GM23248 (cell line): ENCODE results near the gene OR11G2. TPM values are rescaled to one million over a fixed set of nuclear protein-coding genes. Genes with fewer than 3 reads are reported as not detected.
"Not testable (repeated sequence)": the region's sequence is repeated elsewhere in the genome, so short reads cannot be mapped to it uniquely, and the experiment has no call there.

ENCODE experiments used
- DNase-seq: peaks from one replicate; pipeline ENCODE4 v3.0.0-alpha.2; 2015
- H2AFZ ChIP-seq: fragments of 200-600 bp; sonication (generic); 2 replicates; pipeline ENCODE4 v1.6.1; 2016; ENCODE audit warnings: antibody characterized with exemption
- H3F3A ChIP-seq: fragments of 200-600 bp; sonication (generic); 2 replicates; pipeline ENCODE4 v1.6.1; 2016; ENCODE audit warnings: mild to moderate bottlenecking, antibody characterized with exemption, mixed run types; ENCODE audit not compliant: insufficient read depth
- H3K27ac ChIP-seq: fragments of 200-600 bp; sonication (generic); 2 replicates; pipeline ENCODE4 v1.5.1; 2016; ENCODE audit warnings: mild to moderate bottlenecking
- H3K27me3 ChIP-seq: fragments of 200-600 bp; sonication (generic); replicated peaks from 2 replicates; pipeline ENCODE4 v1.6.1; 2016; ENCODE audit warnings: mild to moderate bottlenecking; ENCODE audit not compliant: insufficient read depth
- H3K36me3 ChIP-seq: fragments of 200-600 bp; sonication (generic); 2 replicates; pipeline ENCODE4 v1.6.1; 2016; ENCODE audit warnings: low read depth, mild to moderate bottlenecking
- H3K4me1 ChIP-seq: fragments of 200-600 bp; sonication (generic); 2 replicates; pipeline ENCODE4 v1.6.1; 2016; ENCODE audit warnings: mild to moderate bottlenecking; ENCODE audit not compliant: insufficient read depth
- H3K4me2 ChIP-seq: fragments of 200-600 bp; sonication (generic); one replicate; pipeline ENCODE4 v1.6.1; 2016; ENCODE audit warnings: mild to moderate bottlenecking; ENCODE audit not compliant: unreplicated experiment
- H3K4me3 ChIP-seq: fragments of 200-600 bp; sonication (generic); 2 replicates; pipeline ENCODE4 v1.5.1; 2016; ENCODE audit warnings: mild to moderate bottlenecking
- H3K79me2 ChIP-seq: fragments of 200-600 bp; sonication (generic); 2 replicates; pipeline ENCODE4 v1.6.1; 2016; ENCODE audit warnings: mild to moderate bottlenecking; ENCODE audit not compliant: insufficient read depth
- H3K9ac ChIP-seq: fragments of 200-600 bp; sonication (generic); 2 replicates; pipeline ENCODE4 v1.6.1; 2016; ENCODE audit warnings: mild to moderate bottlenecking
- H3K9me2 ChIP-seq: fragments of 200-600 bp; sonication (generic); 2 replicates; pipeline ENCODE4 v1.6.1; 2016; ENCODE audit warnings: mixed run types, mild to moderate bottlenecking, moderate library complexity; ENCODE audit not compliant: insufficient read depth
- H3K9me3 ChIP-seq: fragments of 200-600 bp; sonication (generic); one replicate; pipeline ENCODE4 v1.6.1; 2017; ENCODE audit warnings: low read depth
- H4K20me1 ChIP-seq: fragments of 200-600 bp; sonication (generic); 2 replicates; pipeline ENCODE4 v1.6.0; 2016; ENCODE audit not compliant: insufficient read depth
- EZH2 ChIP-seq: fragments of 200-600 bp; sonication (generic); IDR thresholded peaks from 2 replicates; pipeline ENCODE4 v1.6.1; 2018; ENCODE audit warnings: antibody characterized with exemption, mild to moderate bottlenecking; ENCODE audit not compliant: insufficient read depth, poor library complexity, severe bottlenecking
- EZH2phosphoT487 ChIP-seq: fragments of 200-600 bp; sonication (generic); IDR thresholded peaks from 2 replicates; pipeline ENCODE4 v1.6.1; 2018; ENCODE audit warnings: antibody characterized with exemption, moderate library complexity, mild to moderate bottlenecking, low read depth; ENCODE audit not compliant: insufficient read depth
- WGBS, 2 experiments: methylation state at CpG; one replicate each; pipeline ENCODE4 v1.1.6; 2015 to 2017; ENCODE audit warnings: low lambda C conversion rate in 2 of 2, low coverage in 1 of 2; ENCODE audit errors: missing lambda C conversion rate in 2 of 2; 5-methylcytosine and 5-hydroxymethylcytosine counted together
- in situ Hi-C: fragments of 300-500 bp; cut with MboI; formaldehyde crosslinking; loops from 2 replicates; pipeline ENCODE4 v1.15.0; 2020
- polyA plus RNA-seq: library from polyadenylated mRNA; unstranded; fragments of >200 nt; fragmentation: Nextera tagmentation; extraction: Ambion mirVana; gene quantifications from 2 replicates; pipeline ENCODE4 v1.2.1, GENCODE V29; 2016
- total RNA-seq: library from RNA; depleted of rRNA; stranded (reverse); fragments of >200 nt; shearing (Covaris generic); gene quantifications from 2 replicates; pipeline ENCODE4 v1.2.3, GENCODE V29; 2014; rRNA removed

Gene OR11G2
- total RNA-seq (not detected in 2 replicates), polyA plus RNA-seq (not detected in 2 replicates)

DNA sequence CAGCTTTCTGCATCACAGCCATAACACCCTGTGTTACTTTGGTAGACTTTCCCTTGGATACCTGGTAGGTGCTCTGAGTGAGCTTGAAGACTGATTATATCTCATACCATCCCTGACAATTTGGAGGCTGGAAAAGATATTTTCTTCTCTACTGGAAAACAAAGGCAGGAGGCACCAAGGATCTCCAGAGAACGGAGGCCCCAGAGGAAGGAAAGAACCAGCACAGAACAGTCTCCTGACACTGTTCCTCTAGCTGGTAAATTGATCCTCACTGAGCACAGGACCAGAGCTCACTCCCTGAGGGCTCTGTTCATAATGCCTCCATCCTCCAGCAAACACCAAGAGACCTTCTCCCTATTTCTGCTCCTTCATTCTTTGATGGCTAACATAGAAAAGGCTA lies at the start of gene OR11G2:
TSS of gene OR11G2 (plus strand) at position 301 of the 400 bp plus-strand sequence. CDS start 6,542 bp downstream, outside the sequence.
- Histone ChIP-seq H3K79me2 (no peaks in the 10 kb centered on the region), H3K9ac (no peak within 1 kb of the TSS), H3K9me3 (no peaks in the 10 kb centered on the region), H3K4me1 (no peaks in the 10 kb centered on the region), H3K27me3 (no peaks in the 10 kb centered on the region), H3K4me3 (no peak within 1 kb of the TSS), H2AFZ (no peak within 1 kb of the TSS), H3K27ac (no peak within 1 kb of the TSS), H3K36me3 (no peaks in the 10 kb centered on the region), H3F3A (no peaks in the 10 kb centered on the region), H3K9me2 (no peaks in the 10 kb centered on the region), H4K20me1 (no peaks in the 10 kb centered on the region), H3K4me2 (no peak within 1 kb of the TSS)
- no peak for DNase-seq
- in situ Hi-C loops: no loop called here
- no peak for TF ChIP-seq EZH2
- TF ChIP-seq EZH2phosphoT487: no peak
- WGBS, 2 experiments: 0 to 11% methylated on average over 1 of the region's 1 CpG

- Histone ChIP-seq H3K27me3 (no peaks in the 10 kb centered on the region), H4K20me1 (no peaks in the 10 kb centered on the region), H3K4me2 (no peak overlapping the region), H3K27ac (no peak overlapping the region), H3K9me3 (no peaks in the 10 kb centered on the region), H3K4me1 (no peaks in the 10 kb centered on the region), H3K79me2 (no peaks in the 10 kb centered on the region), H3F3A (no peaks in the 10 kb centered on the region), H3K9me2 (no peaks in the 10 kb centered on the region), H3K4me3 (no peak overlapping the region), H3K36me3 (no peaks in the 10 kb centered on the region), H3K9ac (no peak overlapping the region), H2AFZ (no peak overlapping the region)
- no peak for TF ChIP-seq EZH2
- no peak for TF ChIP-seq EZH2phosphoT487
- in situ Hi-C loops: no loop called here
- DNase-seq: no peak
- 7 to 12% methylated on average over 7 of the region's 7 CpGs for WGBS, 2 experiments
These were observed 46.8 kb upstream of the OR11G2 start for GRCh38 chr14:20143911-20144310.

GRCh38 chr14:20144820-20145219 lies 45.9 kb upstream of the OR11G2 start:
- TF ChIP-seq EZH2 (no peak), EZH2phosphoT487 (no peak)
- 3 to 4% methylated on average over 1 of the region's 1 CpG for WGBS, 2 experiments
- Histone ChIP-seq H3K9me2 (no peaks in the 10 kb centered on the region), H3K4me1 (no peaks in the 10 kb centered on the region), H3K27me3 (no peaks in the 10 kb centered on the region), H3K79me2 (no peaks in the 10 kb centered on the region), H3K4me3 (no peak overlapping the region), H3F3A (no peaks in the 10 kb centered on the region), H3K9ac (no peak overlapping the region), H3K36me3 (no peaks in the 10 kb centered on the region), H3K9me3 (no peaks in the 10 kb centered on the region), H2AFZ (no peak overlapping the region; the same call in 1 of the 2 replicates), H3K4me2 (no peak overlapping the region), H3K27ac (no peak overlapping the region), H4K20me1 (no peaks in the 10 kb centered on the region)
- in situ Hi-C loops: no loop called here
- no peak for DNase-seq

DNA sequence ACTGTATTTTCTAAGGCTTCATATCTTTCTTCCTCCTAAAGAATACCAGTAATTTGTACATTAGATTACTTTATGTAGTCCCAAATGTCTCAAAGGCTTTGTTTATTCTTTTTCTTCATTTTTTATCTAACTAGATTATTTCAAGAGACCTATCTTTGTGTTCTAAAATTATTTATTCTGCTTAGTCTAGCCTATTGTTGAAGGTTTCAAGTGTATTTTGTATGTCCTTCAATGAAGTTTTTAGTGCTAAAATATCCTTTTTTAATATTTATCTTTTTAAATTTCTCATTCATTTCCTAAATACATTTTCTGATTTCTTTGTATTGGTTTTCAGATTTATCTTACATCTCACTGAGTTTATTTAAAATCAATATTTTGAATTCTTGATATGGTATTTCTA lies 26.2 kb upstream of the OR11G2 start:
- in situ Hi-C loops: no loop called here
- Histone ChIP-seq H3K4me1 (no peaks in the 10 kb centered on the region), H3K79me2 (no peaks in the 10 kb centered on the region), H3K27ac (no peak overlapping the region), H3K27me3 (no peaks in the 10 kb centered on the region), H3K9me2 (no peaks in the 10 kb centered on the region), H3K9ac (no peak overlapping the region), H4K20me1 (no peaks in the 10 kb centered on the region), H3K4me3 (no peak overlapping the region), H2AFZ (no peak overlapping the region), H3K36me3 (no peaks in the 10 kb centered on the region), H3K9me3 (no peaks in the 10 kb centered on the region), H3K4me2 (no peak overlapping the region), H3F3A (no peaks in the 10 kb centered on the region)
- no peak for DNase-seq
- TF ChIP-seq EZH2phosphoT487: no peak
- no peak for TF ChIP-seq EZH2

- Histone ChIP-seq H3K4me2 (no peak overlapping the region), H3K27ac (no peak overlapping the region), H2AFZ (no peak overlapping the region), H3K36me3 (no peaks in the 10 kb centered on the region), H3K4me1 (no peaks in the 10 kb centered on the region), H3K27me3 (no peaks in the 10 kb centered on the region), H3F3A (no peaks in the 10 kb centered on the region), H3K4me3 (no peak overlapping the region), H3K9ac (no peak overlapping the region), H3K9me3 (no peaks in the 10 kb centered on the region), H3K9me2 (no peaks in the 10 kb centered on the region), H3K79me2 (no peaks in the 10 kb centered on the region), H4K20me1 (no peaks in the 10 kb centered on the region)
- TF ChIP-seq EZH2phosphoT487 (no peak), EZH2 (no peak)
- DNase-seq: no peak
- in situ Hi-C loops: no loop called here
These were observed 23.6 kb upstream of the OR11G2 start for GRCh38 chr14:20167091-20167490.

DNA sequence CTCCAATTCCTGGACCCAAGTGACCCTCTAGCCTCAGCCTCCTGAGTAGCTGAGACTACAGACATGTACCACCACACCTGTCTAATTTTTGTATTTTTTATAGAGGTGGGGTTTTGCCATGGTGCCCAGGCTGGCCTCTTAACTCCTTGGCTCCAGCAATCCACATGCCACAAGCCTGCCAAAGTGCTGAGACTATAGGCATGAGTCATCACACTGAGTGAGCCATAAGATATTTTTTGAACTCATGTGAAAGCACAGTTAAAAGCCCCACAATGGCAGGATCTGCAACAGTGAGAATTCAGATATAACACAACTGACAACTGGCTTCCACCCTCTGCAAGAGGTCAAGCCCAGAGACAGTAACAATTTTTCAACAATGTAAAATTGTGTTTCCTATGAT lies 20.8 kb upstream of the OR11G2 start:
- in situ Hi-C loops, H3K9me3 ChIP-seq, H3K36me3 ChIP-seq, H3K4me3 ChIP-seq, H3K4me1 ChIP-seq, H4K20me1 ChIP-seq, H3K4me2 ChIP-seq, H3K9me2 ChIP-seq, H2AFZ ChIP-seq, H3F3A ChIP-seq, H3K79me2 ChIP-seq, H3K9ac ChIP-seq, H3K27me3 ChIP-seq, H3K27ac ChIP-seq: not testable (repeated sequence)
- DNase-seq: peak; percentile 66

- H3K27me3 ChIP-seq, H3K79me2 ChIP-seq, H3K4me2 ChIP-seq, H3K27ac ChIP-seq, H3K36me3 ChIP-seq, H3K4me3 ChIP-seq, H3K9ac ChIP-seq, H3F3A ChIP-seq, H4K20me1 ChIP-seq, in situ Hi-C loops, H3K4me1 ChIP-seq, DNase-seq, H3K9me2 ChIP-seq, H3K9me3 ChIP-seq, H2AFZ ChIP-seq: not testable (repeated sequence)
These were observed 16.5 kb upstream of the OR11G2 start for GRCh38 chr14:20174205-20174604.
